ENCODE results near the gene PDPN. TPM values are rescaled to one million over a fixed set of nuclear protein-coding genes. Genes with fewer than 3 reads are reported as not detected.

Gene PDPN
- total and polyA plus RNA-seq, 2 of the 4 experiments (the other 2 are of a cell fraction): 0.31 TPM; not detected in 1

GRCh38 chr1:13539683-13540082 is 43.9 kb upstream of the PDPN start:
- Histone ChIP-seq H3K56ac (ENCODE audit: extremely low read depth, insufficient read depth, low read length) (no peak overlapping the region), H2AFZ (replicated peaks; ENCODE audit: low read length, poor library complexity) (no peak overlapping the region), H2BK5ac (ENCODE audit: low read depth, low read length, poor library complexity, severe bottlenecking) (no peak overlapping the region), H3K4me2 (ENCODE audit: low read depth, low read length) (no peak overlapping the region), H3K14ac (replicated peaks; ENCODE audit: low read depth, low read length) (no peak overlapping the region), H3K4me1 (ENCODE audit: control insufficient read depth, insufficient read depth, low read length) (no peaks in the 10 kb centered on the region), H2BK120ac (ENCODE audit: low read depth, low read length) (no peak overlapping the region), H3K23ac (ENCODE audit: low read depth, low read length) (no peak overlapping the region), H2AK9ac (replicated peaks; ENCODE audit: low read depth, low read length, poor library complexity) (no peak overlapping the region), H4K5ac (ENCODE audit: low read depth, low read length) (no peak overlapping the region), H3K18ac (ENCODE audit: low read depth, low read length) (no peak overlapping the region), H3K27ac (ENCODE audit: insufficient read depth, low read length) (no peak overlapping the region), H2BK15ac (ENCODE audit: low read depth, low read length) (no peak overlapping the region), H3K9ac (ENCODE audit: low read depth, low read length) (no peak overlapping the region), H3K4ac (ENCODE audit: low read depth, low read length) (no peak overlapping the region), H3K4me3 (ENCODE audit: insufficient read depth, low read depth, low read length) (no peak overlapping the region), H3K9me3 (ENCODE audit: control insufficient read depth, insufficient read depth, low read length) (peaks cover 37% of the 10 kb centered on the region), H4K91ac (ENCODE audit: insufficient read depth, low read depth, low read length) (no peak overlapping the region), H4K20me1 (ENCODE audit: insufficient read depth, low read length) (no peaks in the 10 kb centered on the region), H2AK5ac (ENCODE audit: low read depth, low read length) (no peak overlapping the region), H3K79me1 (ENCODE audit: low read depth in 1 of 2, low read length in 2 of 2) (no peaks in the 10 kb centered on the region), H3K36me3 (ENCODE audit: control insufficient read depth, insufficient read depth, low read length) (no peaks in the 10 kb centered on the region), H3K27me3 (ENCODE audit: control insufficient read depth, insufficient read depth, low read length) (no peaks in the 10 kb centered on the region), H3K9me1 (ENCODE audit: insufficient read depth, low read length) (no peaks in the 10 kb centered on the region), H2BK20ac (ENCODE audit: low read depth, low read length) (no peak overlapping the region), H4K8ac (ENCODE audit: low read depth in 2 of 2, low read length in 2 of 2) (no peak overlapping the region)
- DNase-seq: no peak
- intact Hi-C loops (cut with micrococcal nuclease) (no loop called here), in situ Hi-C loops (cut with MboI; ENCODE audit: low sequenced_read_pairs) (no loop called here), dilution Hi-C loops (cut with HindIII; ENCODE audit: low sequenced_read_pairs, unreplicated experiment) (no loop called here)
- ATAC-seq (ENCODE audit: low read depth): no peak
- no CpG with 5 or more reads among the region's 2 CpGs for WGBS, 2 experiments (ENCODE audit: extremely low coverage in 2 of 2, insufficient read length in 1 of 2)
- BruUV-seq (replicated peaks): no TSS peak
- ChIA-PET CTCF (no interaction called here), POLR2A (ENCODE audit: unreplicated experiment) (no interaction called here)
- TF ChIP-seq MXI1 (IDR thresholded peaks at IDR 0.05; ENCODE audit: borderline replicate concordance, low read depth, low read length): no peak

Data from IMR-90 (cell line).